GM12878 (cell line): ENCODE data around the gene WBP2NL.

Source experiments
- ATF7 ChIP-seq: fragments of 450-650 bp; IDR thresholded peaks from 2 replicates; pipeline ENCODE4 v1.6.1; 2016; ENCODE audit warnings: low read depth, mild to moderate bottlenecking
- CBFB ChIP-seq: IDR thresholded peaks from 2 replicates; pipeline ENCODE4 v1.6.1; 2016; ENCODE audit warnings: antibody characterized with exemption, low read depth
- CREB1 ChIP-seq: IDR thresholded peaks from 2 replicates; pipeline ENCODE4 v1.6.1; 2012; ENCODE audit warnings: low read depth, mild to moderate bottlenecking, inconsistent platforms
- EP300 ChIP-seq, 2 experiments: fragments of 150-350 bp in 1 of 2; IDR thresholded peaks; 2 replicates each; pipeline ENCODE4 v1.6.1; 2011 to 2012; ENCODE audit warnings: low read depth in 2 of 2, low read length in 2 of 2, borderline replicate concordance in 1 of 2, improper control_type of control experiment in 1 of 2, inconsistent platforms in 1 of 2; ENCODE audit not compliant: control insufficient read depth in 1 of 2
- PAX8 ChIP-seq: fragments of 450-650 bp; IDR thresholded peaks from 2 replicates; pipeline ENCODE4 v1.6.1; 2017; ENCODE audit warnings: mild to moderate bottlenecking, moderate library complexity
- POLR2A ChIP-seq: IDR thresholded peaks from 2 replicates; pipeline ENCODE4 v1.6.1; 2011; ENCODE audit warnings: low read depth, mild to moderate bottlenecking, low read length
- POLR2AphosphoS5 ChIP-seq: IDR thresholded peaks from 2 replicates; pipeline ENCODE4 v1.6.1; 2011; ENCODE audit warnings: mild to moderate bottlenecking, low read length, inconsistent platforms
- TAF1 ChIP-seq: IDR thresholded peaks from 2 replicates; pipeline ENCODE4 v1.6.1; 2011; ENCODE audit warnings: mild to moderate bottlenecking, low read depth, low read length, borderline replicate concordance
- TF ChIP-seq, protein P1 (sequence below), 3 experiments: IDR thresholded peaks in 2 of 3; conservative IDR thresholded peaks in 1 of 3; 2 replicates each; pipeline ENCODE4 v1.5.1; 2011; ENCODE audit warnings: low read depth in 3 of 3, low read length in 3 of 3, mild to moderate bottlenecking in 3 of 3, control low read depth in 2 of 3, moderate library complexity in 2 of 3, inconsistent platforms in 1 of 3, mixed read lengths in 1 of 3; ENCODE audit not compliant: control insufficient read depth in 2 of 3, insufficient read depth in 1 of 3; ENCODE audit errors: extremely low read depth in 1 of 3
- TF ChIP-seq, protein P2 (sequence below): fragments of 450-650 bp; formaldehyde crosslinking; IDR thresholded peaks from 2 replicates; pipeline ENCODE4 v1.4.0; 2020; ENCODE audit warnings: mild to moderate bottlenecking, moderate library complexity

DNA sequence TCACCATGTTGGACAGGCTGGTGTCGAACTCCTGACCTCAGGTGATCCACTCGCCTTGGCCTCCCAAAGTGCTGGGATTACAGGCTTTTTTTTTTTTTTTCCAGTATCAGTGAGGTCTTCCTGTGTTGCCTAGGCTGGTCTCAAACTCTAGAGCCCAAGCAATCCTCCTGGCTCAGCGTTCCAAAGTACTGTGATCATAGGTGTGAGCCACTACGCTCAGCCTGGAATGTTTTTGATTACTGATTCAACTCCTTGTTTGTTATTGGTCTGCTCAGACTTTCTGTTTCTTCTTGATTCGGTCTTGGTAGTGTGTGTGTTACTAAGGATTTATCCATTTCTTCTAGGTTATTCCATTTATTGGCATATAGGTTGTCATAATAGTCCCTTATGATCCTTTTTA lies 40.7 kb downstream of the WBP2NL start:
- TF ChIP-seq, protein P1, sequence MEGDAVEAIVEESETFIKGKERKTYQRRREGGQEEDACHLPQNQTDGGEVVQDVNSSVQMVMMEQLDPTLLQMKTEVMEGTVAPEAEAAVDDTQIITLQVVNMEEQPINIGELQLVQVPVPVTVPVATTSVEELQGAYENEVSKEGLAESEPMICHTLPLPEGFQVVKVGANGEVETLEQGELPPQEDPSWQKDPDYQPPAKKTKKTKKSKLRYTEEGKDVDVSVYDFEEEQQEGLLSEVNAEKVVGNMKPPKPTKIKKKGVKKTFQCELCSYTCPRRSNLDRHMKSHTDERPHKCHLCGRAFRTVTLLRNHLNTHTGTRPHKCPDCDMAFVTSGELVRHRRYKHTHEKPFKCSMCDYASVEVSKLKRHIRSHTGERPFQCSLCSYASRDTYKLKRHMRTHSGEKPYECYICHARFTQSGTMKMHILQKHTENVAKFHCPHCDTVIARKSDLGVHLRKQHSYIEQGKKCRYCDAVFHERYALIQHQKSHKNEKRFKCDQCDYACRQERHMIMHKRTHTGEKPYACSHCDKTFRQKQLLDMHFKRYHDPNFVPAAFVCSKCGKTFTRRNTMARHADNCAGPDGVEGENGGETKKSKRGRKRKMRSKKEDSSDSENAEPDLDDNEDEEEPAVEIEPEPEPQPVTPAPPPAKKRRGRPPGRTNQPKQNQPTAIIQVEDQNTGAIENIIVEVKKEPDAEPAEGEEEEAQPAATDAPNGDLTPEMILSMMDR (IDR thresholded peaks at IDR 0.05 in 2 of 3, conservative IDR thresholded peaks at IDR 0.05 in 1 of 3; ENCODE audit: control insufficient read depth in 2 of 3, extremely low read depth in 1 of 3, insufficient read depth in 1 of 3, low read depth in 3 of 3, low read length in 3 of 3): no peak
- TF ChIP-seq CBFB: no peak
- no peak for TF ChIP-seq POLR2AphosphoS5
- TF ChIP-seq POLR2A: no peak
- TF ChIP-seq EP300 (IDR thresholded peaks at IDR 0.05; ENCODE audit: borderline replicate concordance in 1 of 2, control insufficient read depth in 1 of 2, low read depth in 2 of 2, low read length in 2 of 2): no peak
- TF ChIP-seq PAX8: no peak
- TF ChIP-seq CREB1: no peak
- TF ChIP-seq, protein P2, sequence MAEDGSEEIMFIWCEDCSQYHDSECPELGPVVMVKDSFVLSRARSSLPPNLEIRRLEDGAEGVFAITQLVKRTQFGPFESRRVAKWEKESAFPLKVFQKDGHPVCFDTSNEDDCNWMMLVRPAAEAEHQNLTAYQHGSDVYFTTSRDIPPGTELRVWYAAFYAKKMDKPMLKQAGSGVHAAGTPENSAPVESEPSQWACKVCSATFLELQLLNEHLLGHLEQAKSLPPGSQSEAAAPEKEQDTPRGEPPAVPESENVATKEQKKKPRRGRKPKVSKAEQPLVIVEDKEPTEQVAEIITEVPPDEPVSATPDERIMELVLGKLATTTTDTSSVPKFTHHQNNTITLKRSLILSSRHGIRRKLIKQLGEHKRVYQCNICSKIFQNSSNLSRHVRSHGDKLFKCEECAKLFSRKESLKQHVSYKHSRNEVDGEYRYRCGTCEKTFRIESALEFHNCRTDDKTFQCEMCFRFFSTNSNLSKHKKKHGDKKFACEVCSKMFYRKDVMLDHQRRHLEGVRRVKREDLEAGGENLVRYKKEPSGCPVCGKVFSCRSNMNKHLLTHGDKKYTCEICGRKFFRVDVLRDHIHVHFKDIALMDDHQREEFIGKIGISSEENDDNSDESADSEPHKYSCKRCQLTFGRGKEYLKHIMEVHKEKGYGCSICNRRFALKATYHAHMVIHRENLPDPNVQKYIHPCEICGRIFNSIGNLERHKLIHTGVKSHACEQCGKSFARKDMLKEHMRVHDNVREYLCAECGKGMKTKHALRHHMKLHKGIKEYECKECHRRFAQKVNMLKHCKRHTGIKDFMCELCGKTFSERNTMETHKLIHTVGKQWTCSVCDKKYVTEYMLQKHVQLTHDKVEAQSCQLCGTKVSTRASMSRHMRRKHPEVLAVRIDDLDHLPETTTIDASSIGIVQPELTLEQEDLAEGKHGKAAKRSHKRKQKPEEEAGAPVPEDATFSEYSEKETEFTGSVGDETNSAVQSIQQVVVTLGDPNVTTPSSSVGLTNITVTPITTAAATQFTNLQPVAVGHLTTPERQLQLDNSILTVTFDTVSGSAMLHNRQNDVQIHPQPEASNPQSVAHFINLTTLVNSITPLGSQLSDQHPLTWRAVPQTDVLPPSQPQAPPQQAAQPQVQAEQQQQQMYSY (CRISPR knock-in tag): no peak
- TF ChIP-seq ATF7: no peak
- TF ChIP-seq TAF1: no peak
